K562 (cell line): ENCODE measurements around the gene VSTM2B. TPM values are rescaled to one million over a fixed set of nuclear protein-coding genes. Genes with fewer than 3 reads are reported as not detected.

Experiments
- ATAC-seq: fragments of 200-7000 bp; cut with Tn5 transposase; 3 replicates; pipeline ENCODE4 v1.9.1; 2020; ENCODE audit warnings: moderate library complexity
- BruUV-seq: library from RNA; stranded (reverse); fragments of 400-500 nt; replicated peaks from 2 replicates; lab custom pipeline; 2021; lab: Mats Ljungman, UMichigan
- CTCF ChIA-PET: fragments of 300-600 bp; formaldehyde crosslinking; extraction: SDS; loops from one replicate; lab custom pipeline; 2021; ENCODE audit warnings: low intra/inter-chr PET ratio; lab: Yijun Ruan, JAX
- POLR2A ChIA-PET: fragments of 300-600, 350-650 bp; sonication (Branson Sonifier 250); formaldehyde crosslinking; extraction: SDS; loops from one replicate; lab custom pipeline; 2021; ENCODE audit warnings: antibody characterized with exemption, inconsistent platforms; lab: Yijun Ruan, JAX
- DNase-seq, 4 experiments: peaks; one replicate each; pipeline versions ENCODE4 v3.0.0 to v3.0.0-alpha.2; 2011 to 2018; ENCODE audit warnings: low spot score in 3 of 4, mixed read lengths in 3 of 4; ENCODE audit errors: extremely low read depth in 1 of 4
- FAIRE-seq: peaks from 2 replicates; lab custom pipeline; 2011; peaks lifted over from hg19 to GRCh38; lab: Jason Lieb, UNC
- H2AFZ ChIP-seq: 2 replicates; pipeline ENCODE4 v1.6.0; 2011; ENCODE audit warnings: low read depth, low read length, control low read depth, inconsistent platforms
- H3K27ac ChIP-seq: fragments of 200-600 bp; 3 replicates; pipeline ENCODE4 v1.8.0; 2011; ENCODE audit warnings: low read depth, mild to moderate bottlenecking, control low read depth, inconsistent platforms, low read length, moderate library complexity, mixed read lengths; ENCODE audit errors: extremely low read depth
- H3K27me3 ChIP-seq, 2 experiments: fragments of 300-600 bp in 1 of 2; 2 replicates in 1 of 2; 3 replicates in 1 of 2; pipeline versions ENCODE4 v1.6.0 to v1.8.0; 2011; ENCODE audit warnings: inconsistent platforms in 2 of 2, low read length in 2 of 2, mild to moderate bottlenecking in 1 of 2, mixed read lengths in 1 of 2, moderate library complexity in 1 of 2; ENCODE audit not compliant: control insufficient read depth in 2 of 2, insufficient read depth in 2 of 2
- H3K36me3 ChIP-seq: fragments of 300-600 bp; 3 replicates; pipeline ENCODE4 v1.8.0; 2011; ENCODE audit warnings: mild to moderate bottlenecking, low read length, inconsistent platforms; ENCODE audit not compliant: control insufficient read depth, insufficient read depth
- H3K4me1 ChIP-seq, 2 experiments: fragments of 200-600 bp in 1 of 2; replicated peaks in 1 of 2; 2 replicates in 1 of 2; 3 replicates in 1 of 2; pipeline versions ENCODE4 v1.5.1 to v1.8.0; 2011; ENCODE audit warnings: inconsistent platforms in 2 of 2, low read length in 2 of 2, mild to moderate bottlenecking in 1 of 2, mixed read lengths in 1 of 2, moderate library complexity in 1 of 2; ENCODE audit not compliant: control insufficient read depth in 2 of 2, insufficient read depth in 2 of 2
- H3K4me2 ChIP-seq: 2 replicates; pipeline ENCODE4 v1.6.1; 2011; ENCODE audit warnings: low read length, control low read depth, inconsistent platforms, mixed read lengths; ENCODE audit not compliant: insufficient read depth
- H3K4me3 ChIP-seq: fragments of 200-600 bp; sonication (generic), shearing (Covaris generic); 2 replicates; pipeline ENCODE4 v1.5.1; 2016; ENCODE audit warnings: control low read depth, inconsistent platforms
- H3K79me2 ChIP-seq: fragments of 200-600 bp; 3 replicates; pipeline ENCODE4 v1.8.0; 2011; ENCODE audit warnings: low read length, inconsistent platforms; ENCODE audit not compliant: control insufficient read depth, insufficient read depth
- H3K9ac ChIP-seq, 2 experiments: 2 replicates each; pipeline versions ENCODE4 v1.6.0 to v1.6.1; 2011; ENCODE audit warnings: low read depth in 2 of 2, low read length in 2 of 2, control low read depth in 1 of 2, inconsistent platforms in 1 of 2, mild to moderate bottlenecking in 1 of 2, mixed read lengths in 1 of 2; ENCODE audit not compliant: insufficient read depth in 1 of 2
- H3K9me1 ChIP-seq: one replicate; pipeline ENCODE4 v1.6.0; 2011; ENCODE audit warnings: inconsistent platforms, mild to moderate bottlenecking, low read length, moderate library complexity; ENCODE audit not compliant: control insufficient read depth, insufficient read depth
- H3K9me3 ChIP-seq: replicated peaks from 2 replicates; pipeline ENCODE4 v1.5.1; 2011; ENCODE audit warnings: low read depth, low read length, inconsistent platforms; ENCODE audit not compliant: control insufficient read depth, insufficient read depth
- H4K20me1 ChIP-seq: replicated peaks from 2 replicates; pipeline ENCODE4 v1.6.1; 2011; ENCODE audit warnings: low read length, inconsistent platforms, mixed read lengths; ENCODE audit not compliant: control insufficient read depth, insufficient read depth
- DEAF1 ChIP-seq: fragments of 450-650 bp; formaldehyde crosslinking; IDR thresholded peaks from 2 replicates; pipeline ENCODE4 v1.4.0; 2020; ENCODE audit warnings: mild to moderate bottlenecking, moderate library complexity
- ETS1 ChIP-seq: conservative IDR thresholded peaks from 2 replicates; pipeline ENCODE4 v1.6.1; 2011; ENCODE audit warnings: low read depth, mild to moderate bottlenecking, low read length; ENCODE audit not compliant: control insufficient read depth
- JUND ChIP-seq, 2 experiments: IDR thresholded peaks; 2 replicates in 1 of 2; 3 replicates in 1 of 2; pipeline ENCODE4 v1.6.1; 2011; ENCODE audit warnings: borderline replicate concordance in 2 of 2, low read depth in 2 of 2, low read length in 2 of 2, improper control_type of control experiment in 1 of 2, missing biosample characterization in 1 of 2, missing genetic modification characterization in 1 of 2, missing genetic modification reagents in 1 of 2
- LARP7 ChIP-seq: fragments of 450-650 bp; IDR thresholded peaks from 2 replicates; pipeline ENCODE4 v1.6.1; 2016
- PKNOX1 ChIP-seq: fragments of 450-650 bp; IDR thresholded peaks from 2 replicates; pipeline ENCODE4 v1.6.1; 2016
- RB1 ChIP-seq: fragments of 450-650 bp; IDR thresholded peaks from 2 replicates; pipeline ENCODE4 v1.6.1; 2017; ENCODE audit warnings: low read depth, mild to moderate bottlenecking
- RBM17 ChIP-seq: fragments of 200-400 bp; formaldehyde crosslinking; IDR thresholded peaks from 2 replicates; pipeline ENCODE4 v1.6.1; 2017; ENCODE audit warnings: low read depth, mild to moderate bottlenecking, low read length, borderline replicate concordance
- SIN3A ChIP-seq, 2 experiments: fragments of 150-350 bp in 1 of 2; IDR thresholded peaks; 2 replicates each; pipeline ENCODE4 v1.6.1; 2011 to 2016; ENCODE audit warnings: borderline replicate concordance in 2 of 2, low read depth in 2 of 2, low read length in 2 of 2, mild to moderate bottlenecking in 2 of 2, moderate library complexity in 2 of 2; ENCODE audit not compliant: control insufficient read depth in 1 of 2
- TEAD1 ChIP-seq, 2 experiments: fragments of 450-650 bp in 1 of 2; sonication (generic) in 1 of 2; formaldehyde crosslinking; IDR thresholded peaks; 2 replicates each; pipeline versions ENCODE4 v1.4.0 to v1.8.0; 2020 to 2022; ENCODE audit warnings: mild to moderate bottlenecking in 2 of 2, missing genetic modification reagents in 1 of 2
- ZNF507 ChIP-seq: conservative IDR thresholded peaks from 2 replicates; pipeline ENCODE4 v1.6.1; 2017; ENCODE audit warnings: missing genetic modification characterization, missing compliant biosample characterization
- WGBS: fragments of 100-300 bp; shearing (Covaris generic); methylation state at CpG from one replicate; pipeline ENCODE4 v1.1.6; 2016; ENCODE audit warnings: low coverage, mixed read lengths; ENCODE audit not compliant: insufficient coverage; ENCODE audit errors: missing lambda C conversion rate; 5-methylcytosine and 5-hydroxymethylcytosine counted together
- in situ Hi-C: fragments of 300-500 bp; cut with MboI; formaldehyde crosslinking; loops from 4 replicates; pipeline ENCODE4 v1.15.0; 2018; ENCODE audit warnings: inconsistent platforms, mixed read lengths
- intact Hi-C: fragments of 100-400 bp; cut with micrococcal nuclease; formaldehyde crosslinking; loops from 2 replicates; pipeline ENCODE4 v1.14.2; 2022
- polyA plus RNA-seq, 8 experiments: library from polyadenylated mRNA; depleted of rRNA in 4 of 8; stranded (reverse) in 5 of 8; unstranded in 3 of 8; fragments of >200 nt; fragmentation: Nextera tagmentation in 2 of 8; fragmentation: Illumina TruSeq in 1 of 8; extraction: Ambion mirVana in 2 of 8; extraction: Trizol in 1 of 8; gene quantifications; 2 replicates each; pipeline versions ENCODE4 v1.2.1 to v1.2.3, GENCODE V29; 2011 to 2014; ENCODE audit warnings: inconsistent platforms in 1 of 8, missing spikeins in 1 of 8
- total RNA-seq, 7 experiments: library from RNA; depleted of rRNA in 6 of 7; stranded (reverse); fragments of >200 nt in 6 of 7; fragmentation: Illumina TruSeq in 2 of 7; extraction: Trizol in 2 of 7; gene quantifications; 2 replicates each; pipeline versions ENCODE4 v1.2.1 to v1.2.3, GENCODE V29; 2011 to 2021; ENCODE audit warnings: low replicate concordance in 1 of 7

VSTM2B gene
- total and polyA plus RNA-seq, 9 of the 15 experiments (the other 6 are each of a cell fraction or from before 2014, with no cell fraction given): not detected

- Histone ChIP-seq H4K20me1 (no peaks in the 10 kb centered on the region), H3K79me2 (no peaks in the 10 kb centered on the region), H3K4me2 (no peak overlapping the region), H2AFZ (no peak overlapping the region), H3K4me3 (no peak overlapping the region), H3K9me1 (no peaks in the 10 kb centered on the region), H3K27me3 (peaks cover 18 to 26% of the 10 kb centered on the region in 2 experiments; a peak in 4 of 5 replicates), H3K9ac (no peak overlapping the region), H3K36me3 (no peaks in the 10 kb centered on the region), H3K4me1 (no peaks in the 10 kb centered on the region; a peak in 1 of 5 replicates), H3K27ac (no peak overlapping the region), H3K9me3 (no peaks in the 10 kb centered on the region)
- POLR2A ChIA-PET: interaction anchor here (0.6 kb wide), 1 partner anchor 141 kb away, joined by 3 read pairs; no protein-coding TSS in a partner anchor
- no peak for TF ChIP-seq SIN3A (IDR thresholded peaks at IDR 0.05; ENCODE audit: borderline replicate concordance in 2 of 2, control insufficient read depth in 1 of 2, low read depth in 2 of 2, low read length in 2 of 2)
- TF ChIP-seq RBM17: no peak
- no peak for TF ChIP-seq LARP7
- no peak for TF ChIP-seq JUND (IDR thresholded peaks at IDR 0.05; ENCODE audit: borderline replicate concordance, low read depth, low read length)
- TF ChIP-seq JUND (tag; IDR thresholded peaks at IDR 0.05; ENCODE audit: borderline replicate concordance, low read depth, low read length): no peak
- TF ChIP-seq ZNF507 (tag): no peak
- TF ChIP-seq DEAF1 (CRISPR knock-in tag): no peak
- no peak for TF ChIP-seq RB1
- TF ChIP-seq PKNOX1: no peak
- TF ChIP-seq TEAD1 (CRISPR knock-in tag; IDR thresholded peaks at IDR 0.05): no peak
- no peak for TF ChIP-seq ETS1
- DNase-seq (no peak), ATAC-seq (no peak), FAIRE-seq (no peak)
- CTCF ChIA-PET: interaction anchor here (0.7 kb wide), 1 partner anchor 40 kb away, joined by 4 read pairs; no protein-coding TSS in a partner anchor
- intact Hi-C loops (no loop called here), in situ Hi-C loops (no loop called here)
- BruUV-seq: no TSS peak
- WGBS: 0% methylated on average over 6 of the region's 6 CpGs
These were observed 45.4 kb downstream of the VSTM2B start for GRCh38 chr19:29571181-29571580.
